Testis (tissue), 2 donors: Measurements from ENCODE around the gene ANGPTL2.

ENCODE experiments used
- POLR2A ChIP-seq: fragments of 450-650 bp; IDR thresholded peaks from one replicate; pipeline ENCODE4 v1.6.1; 2017; ENCODE audit warnings: antibody characterized with exemption, mild to moderate bottlenecking, moderate library complexity
- TF ChIP-seq, protein P1 (sequence below), 3 experiments: fragments of 450-650 bp in 2 of 3; fragments of 200-600 bp in 1 of 3; sonication (generic) in 1 of 3; IDR thresholded peaks; one replicate each; pipeline ENCODE4 v1.5.1; 2016 to 2019; ENCODE audit warnings: antibody characterized with exemption in 3 of 3, mild to moderate bottlenecking in 2 of 3, moderate library complexity in 1 of 3

DNA sequence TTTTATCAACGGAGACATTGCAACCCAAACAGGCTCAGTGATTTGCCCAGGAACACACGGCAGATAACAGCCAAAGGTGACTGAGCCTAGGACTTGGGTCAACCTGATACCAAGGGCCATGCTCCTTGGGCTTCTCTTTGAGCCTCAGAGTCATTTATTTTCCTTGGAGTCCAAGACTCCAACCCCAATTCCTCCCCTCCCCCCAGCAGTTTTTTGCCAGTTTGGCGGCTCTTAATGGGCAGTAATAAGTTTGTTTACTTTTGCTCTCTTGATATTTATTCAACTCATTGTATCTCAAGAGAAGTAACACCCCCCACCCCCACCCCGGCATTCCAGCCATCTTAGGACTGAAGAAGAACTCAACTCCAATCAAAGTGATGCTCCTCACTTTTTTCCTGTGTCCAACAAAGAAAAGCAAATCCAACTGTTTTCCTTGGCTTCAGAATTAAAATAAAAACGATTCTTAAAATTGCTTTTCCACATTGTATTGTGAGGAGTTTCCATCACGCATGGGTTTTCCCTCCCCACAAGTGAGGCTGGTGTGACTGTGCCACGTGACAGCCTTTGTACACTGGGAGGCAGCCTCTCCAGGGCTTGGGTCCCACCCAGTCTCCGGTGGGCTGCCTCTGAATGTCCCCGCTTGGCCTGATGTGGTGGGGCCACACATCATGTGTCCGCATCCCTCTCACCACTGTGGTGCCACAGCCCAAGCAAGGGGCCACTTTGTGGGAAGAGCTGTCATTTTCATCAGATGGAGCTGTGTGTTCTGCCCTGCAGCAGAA is 9.1 kb downstream of the ANGPTL2 start:
- TF ChIP-seq, protein P1, sequence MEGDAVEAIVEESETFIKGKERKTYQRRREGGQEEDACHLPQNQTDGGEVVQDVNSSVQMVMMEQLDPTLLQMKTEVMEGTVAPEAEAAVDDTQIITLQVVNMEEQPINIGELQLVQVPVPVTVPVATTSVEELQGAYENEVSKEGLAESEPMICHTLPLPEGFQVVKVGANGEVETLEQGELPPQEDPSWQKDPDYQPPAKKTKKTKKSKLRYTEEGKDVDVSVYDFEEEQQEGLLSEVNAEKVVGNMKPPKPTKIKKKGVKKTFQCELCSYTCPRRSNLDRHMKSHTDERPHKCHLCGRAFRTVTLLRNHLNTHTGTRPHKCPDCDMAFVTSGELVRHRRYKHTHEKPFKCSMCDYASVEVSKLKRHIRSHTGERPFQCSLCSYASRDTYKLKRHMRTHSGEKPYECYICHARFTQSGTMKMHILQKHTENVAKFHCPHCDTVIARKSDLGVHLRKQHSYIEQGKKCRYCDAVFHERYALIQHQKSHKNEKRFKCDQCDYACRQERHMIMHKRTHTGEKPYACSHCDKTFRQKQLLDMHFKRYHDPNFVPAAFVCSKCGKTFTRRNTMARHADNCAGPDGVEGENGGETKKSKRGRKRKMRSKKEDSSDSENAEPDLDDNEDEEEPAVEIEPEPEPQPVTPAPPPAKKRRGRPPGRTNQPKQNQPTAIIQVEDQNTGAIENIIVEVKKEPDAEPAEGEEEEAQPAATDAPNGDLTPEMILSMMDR (IDR thresholded peaks at IDR 0.05), result no peak
- TF ChIP-seq POLR2A, result no peak
